Measurements from ENCODE around the gene SERTAD4. TPM values are rescaled to one million over a fixed set of nuclear protein-coding genes. Genes with fewer than 3 reads are reported as not detected.
"Not testable (repeated sequence)": the region's sequence is repeated elsewhere in the genome, so short reads cannot be mapped to it uniquely, and the experiment has no call there.

Gene SERTAD4
- total and polyA plus RNA-seq, 4 donors = under 0.01 to 0.02 (median under 0.01) TPM; not detected in 1

DNA sequence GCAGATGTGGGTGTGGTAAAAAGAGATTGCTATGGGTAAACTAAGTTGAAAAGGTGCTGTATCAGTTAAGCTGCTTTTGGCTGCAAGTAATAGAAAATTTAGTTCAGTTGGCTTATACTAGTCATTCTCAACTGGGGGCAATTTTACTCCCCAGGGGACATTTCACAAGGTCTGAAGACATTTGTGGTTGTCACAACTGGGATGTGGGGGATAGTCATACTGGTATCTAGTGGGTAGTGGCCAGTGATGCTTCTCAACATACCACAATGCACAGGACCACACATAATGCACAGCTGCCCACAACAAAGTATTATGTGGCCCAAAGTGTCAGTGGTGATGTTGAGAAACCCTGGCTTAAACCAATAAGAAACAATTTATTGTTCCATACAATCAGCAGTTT, 31.4 kb downstream of the SERTAD4 start:
- H3K9me3 ChIP-seq (ENCODE audit: control insufficient read depth in 4 of 4, low read length in 3 of 4) = no peaks in the 10 kb centered on the region
- H3K27me3 ChIP-seq (ENCODE audit: control insufficient read depth in 4 of 4, insufficient read depth in 4 of 4, low read length in 3 of 4) = peaks cover 0 to 11% (median 1%) of the 10 kb centered on the region in 4 donors
- no peak overlapping the region for H3K4me3 ChIP-seq (ENCODE audit: low read depth in 1 of 3, low read length in 3 of 3)
- no peak for DNase-seq (ENCODE audit: low spot score)
- H3K36me3 ChIP-seq (ENCODE audit: control insufficient read depth in 4 of 4, insufficient read depth in 3 of 4, low read depth in 1 of 4, low read length in 3 of 4) = no peaks in the 10 kb centered on the region
- H3K27ac ChIP-seq (ENCODE audit: low read depth in 1 of 2, low read length in 2 of 2) = no peak overlapping the region
- H3K4me1 ChIP-seq (ENCODE audit: control insufficient read depth in 4 of 4, insufficient read depth in 4 of 4, low read length in 3 of 4) = no peaks in the 10 kb centered on the region
- TF ChIP-seq RXRA (IDR thresholded peaks at IDR 0.05) (no peak), GABPA (IDR thresholded peaks at IDR 0.05 in 1 of 2, conservative IDR thresholded peaks at IDR 0.05 in 1 of 2) (no peak), HNF4G (IDR thresholded peaks at IDR 0.05) (no peak), JUND (IDR thresholded peaks at IDR 0.05) (no peak), FOXA1 (IDR thresholded peaks at IDR 0.05) (no peak), YY1 (IDR thresholded peaks at IDR 0.05) (no peak), FOXA2 (IDR thresholded peaks at IDR 0.05) (no peak), RAD21 (IDR thresholded peaks at IDR 0.05) (no peak)
- TF ChIP-seq, protein P1, sequence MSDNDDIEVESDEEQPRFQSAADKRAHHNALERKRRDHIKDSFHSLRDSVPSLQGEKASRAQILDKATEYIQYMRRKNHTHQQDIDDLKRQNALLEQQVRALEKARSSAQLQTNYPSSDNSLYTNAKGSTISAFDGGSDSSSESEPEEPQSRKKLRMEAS (IDR thresholded peaks at IDR 0.05) = no peak
- TF ChIP-seq, protein P2, sequence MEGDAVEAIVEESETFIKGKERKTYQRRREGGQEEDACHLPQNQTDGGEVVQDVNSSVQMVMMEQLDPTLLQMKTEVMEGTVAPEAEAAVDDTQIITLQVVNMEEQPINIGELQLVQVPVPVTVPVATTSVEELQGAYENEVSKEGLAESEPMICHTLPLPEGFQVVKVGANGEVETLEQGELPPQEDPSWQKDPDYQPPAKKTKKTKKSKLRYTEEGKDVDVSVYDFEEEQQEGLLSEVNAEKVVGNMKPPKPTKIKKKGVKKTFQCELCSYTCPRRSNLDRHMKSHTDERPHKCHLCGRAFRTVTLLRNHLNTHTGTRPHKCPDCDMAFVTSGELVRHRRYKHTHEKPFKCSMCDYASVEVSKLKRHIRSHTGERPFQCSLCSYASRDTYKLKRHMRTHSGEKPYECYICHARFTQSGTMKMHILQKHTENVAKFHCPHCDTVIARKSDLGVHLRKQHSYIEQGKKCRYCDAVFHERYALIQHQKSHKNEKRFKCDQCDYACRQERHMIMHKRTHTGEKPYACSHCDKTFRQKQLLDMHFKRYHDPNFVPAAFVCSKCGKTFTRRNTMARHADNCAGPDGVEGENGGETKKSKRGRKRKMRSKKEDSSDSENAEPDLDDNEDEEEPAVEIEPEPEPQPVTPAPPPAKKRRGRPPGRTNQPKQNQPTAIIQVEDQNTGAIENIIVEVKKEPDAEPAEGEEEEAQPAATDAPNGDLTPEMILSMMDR (IDR thresholded peaks at IDR 0.05; ENCODE audit: low read depth, low read length, missing input control) = no peak
- TF ChIP-seq, protein P3, sequence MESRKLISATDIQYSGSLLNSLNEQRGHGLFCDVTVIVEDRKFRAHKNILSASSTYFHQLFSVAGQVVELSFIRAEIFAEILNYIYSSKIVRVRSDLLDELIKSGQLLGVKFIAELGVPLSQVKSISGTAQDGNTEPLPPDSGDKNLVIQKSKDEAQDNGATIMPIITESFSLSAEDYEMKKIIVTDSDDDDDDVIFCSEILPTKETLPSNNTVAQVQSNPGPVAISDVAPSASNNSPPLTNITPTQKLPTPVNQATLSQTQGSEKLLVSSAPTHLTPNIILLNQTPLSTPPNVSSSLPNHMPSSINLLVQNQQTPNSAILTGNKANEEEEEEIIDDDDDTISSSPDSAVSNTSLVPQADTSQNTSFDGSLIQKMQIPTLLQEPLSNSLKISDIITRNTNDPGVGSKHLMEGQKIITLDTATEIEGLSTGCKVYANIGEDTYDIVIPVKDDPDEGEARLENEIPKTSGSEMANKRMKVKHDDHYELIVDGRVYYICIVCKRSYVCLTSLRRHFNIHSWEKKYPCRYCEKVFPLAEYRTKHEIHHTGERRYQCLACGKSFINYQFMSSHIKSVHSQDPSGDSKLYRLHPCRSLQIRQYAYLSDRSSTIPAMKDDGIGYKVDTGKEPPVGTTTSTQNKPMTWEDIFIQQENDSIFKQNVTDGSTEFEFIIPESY (IDR thresholded peaks at IDR 0.05) = no peak
- TF ChIP-seq, protein P4, sequence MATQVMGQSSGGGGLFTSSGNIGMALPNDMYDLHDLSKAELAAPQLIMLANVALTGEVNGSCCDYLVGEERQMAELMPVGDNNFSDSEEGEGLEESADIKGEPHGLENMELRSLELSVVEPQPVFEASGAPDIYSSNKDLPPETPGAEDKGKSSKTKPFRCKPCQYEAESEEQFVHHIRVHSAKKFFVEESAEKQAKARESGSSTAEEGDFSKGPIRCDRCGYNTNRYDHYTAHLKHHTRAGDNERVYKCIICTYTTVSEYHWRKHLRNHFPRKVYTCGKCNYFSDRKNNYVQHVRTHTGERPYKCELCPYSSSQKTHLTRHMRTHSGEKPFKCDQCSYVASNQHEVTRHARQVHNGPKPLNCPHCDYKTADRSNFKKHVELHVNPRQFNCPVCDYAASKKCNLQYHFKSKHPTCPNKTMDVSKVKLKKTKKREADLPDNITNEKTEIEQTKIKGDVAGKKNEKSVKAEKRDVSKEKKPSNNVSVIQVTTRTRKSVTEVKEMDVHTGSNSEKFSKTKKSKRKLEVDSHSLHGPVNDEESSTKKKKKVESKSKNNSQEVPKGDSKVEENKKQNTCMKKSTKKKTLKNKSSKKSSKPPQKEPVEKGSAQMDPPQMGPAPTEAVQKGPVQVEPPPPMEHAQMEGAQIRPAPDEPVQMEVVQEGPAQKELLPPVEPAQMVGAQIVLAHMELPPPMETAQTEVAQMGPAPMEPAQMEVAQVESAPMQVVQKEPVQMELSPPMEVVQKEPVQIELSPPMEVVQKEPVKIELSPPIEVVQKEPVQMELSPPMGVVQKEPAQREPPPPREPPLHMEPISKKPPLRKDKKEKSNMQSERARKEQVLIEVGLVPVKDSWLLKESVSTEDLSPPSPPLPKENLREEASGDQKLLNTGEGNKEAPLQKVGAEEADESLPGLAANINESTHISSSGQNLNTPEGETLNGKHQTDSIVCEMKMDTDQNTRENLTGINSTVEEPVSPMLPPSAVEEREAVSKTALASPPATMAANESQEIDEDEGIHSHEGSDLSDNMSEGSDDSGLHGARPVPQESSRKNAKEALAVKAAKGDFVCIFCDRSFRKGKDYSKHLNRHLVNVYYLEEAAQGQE (IDR thresholded peaks at IDR 0.05) = no peak
- no peak overlapping the region for H3K9ac ChIP-seq (ENCODE audit: low read depth in 1 of 2, low read length in 2 of 2)

DNA sequence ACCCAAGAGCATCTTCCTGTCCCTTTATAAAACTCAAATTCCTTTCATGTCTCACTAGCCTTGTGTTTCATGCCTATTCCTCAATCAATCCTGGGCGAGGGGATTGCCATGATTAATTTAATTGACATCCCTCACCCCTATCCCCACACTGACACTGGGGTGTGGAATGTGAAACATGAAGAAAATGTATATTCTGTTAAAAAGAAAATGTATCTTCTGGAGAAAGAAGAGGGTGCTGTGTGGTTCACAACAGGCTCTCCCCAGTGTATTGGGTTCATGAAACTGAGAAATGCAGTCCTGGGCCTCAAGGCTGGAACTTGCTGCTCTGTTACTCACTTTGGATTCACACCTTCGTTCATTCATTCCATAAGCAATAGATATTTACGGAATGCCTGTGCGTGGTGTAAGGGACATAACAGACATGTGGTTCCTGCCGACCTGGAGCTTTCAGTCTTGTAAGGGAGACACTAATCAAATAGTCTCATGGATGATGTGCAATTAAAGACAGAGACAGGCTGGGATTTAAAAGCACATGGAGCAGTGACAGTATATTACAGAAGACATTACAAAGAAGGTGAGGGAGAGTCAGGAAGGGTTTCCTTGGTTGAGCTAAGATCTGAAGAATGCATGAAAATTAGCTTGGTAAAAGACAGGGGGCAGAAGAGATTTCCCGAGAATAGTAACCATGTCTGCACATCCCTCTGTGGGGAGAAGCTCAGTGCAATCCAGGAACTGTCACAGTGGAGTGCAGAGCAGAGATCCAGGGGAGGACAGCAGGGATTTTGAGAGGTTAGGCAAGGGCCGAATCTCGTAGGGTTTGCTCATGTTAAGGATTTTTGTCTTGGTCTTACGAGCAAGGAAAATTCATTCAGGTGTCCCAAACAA, 32.1 kb downstream of the SERTAD4 start:
- Histone ChIP-seq H3K4me1 (ENCODE audit: control insufficient read depth in 4 of 4, insufficient read depth in 4 of 4, low read length in 3 of 4) (no peaks in the 10 kb centered on the region), H3K36me3 (ENCODE audit: control insufficient read depth in 4 of 4, insufficient read depth in 3 of 4, low read depth in 1 of 4, low read length in 3 of 4) (no peaks in the 10 kb centered on the region), H3K27ac (ENCODE audit: low read depth in 1 of 2, low read length in 2 of 2) (no peak overlapping the region), H3K4me3 (ENCODE audit: low read depth in 1 of 3, low read length in 3 of 3) (no peak overlapping the region), H3K27me3 (ENCODE audit: control insufficient read depth in 4 of 4, insufficient read depth in 4 of 4, low read length in 3 of 4) (peaks cover 0 to 11% (median 1%) of the 10 kb centered on the region in 4 donors), H3K9me3 (ENCODE audit: control insufficient read depth in 4 of 4, low read length in 3 of 4) (no peaks in the 10 kb centered on the region), H3K9ac (ENCODE audit: low read depth in 1 of 2, low read length in 2 of 2) (no peak overlapping the region)
- WGBS = 68% methylated on average over 9 of the region's 9 CpGs
- TF ChIP-seq, protein P3 (IDR thresholded peaks at IDR 0.05) = no peak
- TF ChIP-seq TAF1 (conservative IDR thresholded peaks at IDR 0.05) (no peak), YY1 (IDR thresholded peaks at IDR 0.05) (no peak), RAD21 (IDR thresholded peaks at IDR 0.05) (peak in 1 of 2 donors; percentile 5), EGR1 (IDR thresholded peaks at IDR 0.05; ENCODE audit: low read depth in 2 of 2) (no peak)
- DNase-seq (ENCODE audit: low spot score) = no peak

DNA sequence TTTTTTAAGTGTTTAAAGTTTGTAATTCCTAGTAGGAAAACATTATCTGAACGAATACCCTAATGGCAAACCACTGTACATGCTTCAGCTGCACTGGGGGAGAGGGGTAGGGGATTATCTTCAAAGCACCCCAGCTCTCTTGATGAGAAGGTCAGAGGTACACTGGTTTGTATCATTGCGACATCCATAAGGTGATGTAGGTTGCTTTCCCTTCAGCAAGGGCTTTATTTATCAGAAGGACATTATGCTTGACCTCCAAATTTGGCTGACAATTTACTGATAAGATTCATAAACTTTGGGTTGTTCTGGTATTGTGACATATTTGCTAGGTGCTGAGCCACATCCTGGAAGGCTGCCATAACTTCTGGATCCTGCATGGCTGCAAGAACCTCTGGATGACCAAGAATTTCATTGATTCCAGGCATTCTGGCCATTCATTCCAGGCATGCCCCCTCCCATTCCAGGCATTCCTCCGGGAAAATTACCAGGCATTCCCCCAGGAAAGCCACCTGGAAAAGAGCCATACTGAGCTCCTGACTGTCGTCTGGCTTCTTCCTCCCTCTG, 32.9 kb downstream of the SERTAD4 start:
- not testable (repeated sequence) for H3K36me3 ChIP-seq (ENCODE audit: control insufficient read depth in 4 of 4, insufficient read depth in 3 of 4, low read depth in 1 of 4, low read length in 3 of 4); DNase-seq (ENCODE audit: low spot score); H3K27ac ChIP-seq (ENCODE audit: low read depth in 1 of 2, low read length in 2 of 2); H3K4me1 ChIP-seq (ENCODE audit: control insufficient read depth in 4 of 4, insufficient read depth in 4 of 4, low read length in 3 of 4); H3K4me3 ChIP-seq (ENCODE audit: low read depth in 1 of 3, low read length in 3 of 3); H3K9ac ChIP-seq (ENCODE audit: low read depth in 1 of 2, low read length in 2 of 2); H3K9me3 ChIP-seq (ENCODE audit: control insufficient read depth in 4 of 4, low read length in 3 of 4)
- 48% methylated on average over 4 of the region's 4 CpGs for WGBS
- peaks cover 0 to 11% (median 1%) of the 10 kb centered on the region in 4 donors for H3K27me3 ChIP-seq (ENCODE audit: control insufficient read depth in 4 of 4, insufficient read depth in 4 of 4, low read length in 3 of 4)
